ENCODE measurements around the gene GOLGA3.
"Not testable (repeated sequence)": the region's sequence is repeated elsewhere in the genome, so short reads cannot be mapped to it uniquely, and the experiment has no call there.

Gene GOLGA3, protein sequence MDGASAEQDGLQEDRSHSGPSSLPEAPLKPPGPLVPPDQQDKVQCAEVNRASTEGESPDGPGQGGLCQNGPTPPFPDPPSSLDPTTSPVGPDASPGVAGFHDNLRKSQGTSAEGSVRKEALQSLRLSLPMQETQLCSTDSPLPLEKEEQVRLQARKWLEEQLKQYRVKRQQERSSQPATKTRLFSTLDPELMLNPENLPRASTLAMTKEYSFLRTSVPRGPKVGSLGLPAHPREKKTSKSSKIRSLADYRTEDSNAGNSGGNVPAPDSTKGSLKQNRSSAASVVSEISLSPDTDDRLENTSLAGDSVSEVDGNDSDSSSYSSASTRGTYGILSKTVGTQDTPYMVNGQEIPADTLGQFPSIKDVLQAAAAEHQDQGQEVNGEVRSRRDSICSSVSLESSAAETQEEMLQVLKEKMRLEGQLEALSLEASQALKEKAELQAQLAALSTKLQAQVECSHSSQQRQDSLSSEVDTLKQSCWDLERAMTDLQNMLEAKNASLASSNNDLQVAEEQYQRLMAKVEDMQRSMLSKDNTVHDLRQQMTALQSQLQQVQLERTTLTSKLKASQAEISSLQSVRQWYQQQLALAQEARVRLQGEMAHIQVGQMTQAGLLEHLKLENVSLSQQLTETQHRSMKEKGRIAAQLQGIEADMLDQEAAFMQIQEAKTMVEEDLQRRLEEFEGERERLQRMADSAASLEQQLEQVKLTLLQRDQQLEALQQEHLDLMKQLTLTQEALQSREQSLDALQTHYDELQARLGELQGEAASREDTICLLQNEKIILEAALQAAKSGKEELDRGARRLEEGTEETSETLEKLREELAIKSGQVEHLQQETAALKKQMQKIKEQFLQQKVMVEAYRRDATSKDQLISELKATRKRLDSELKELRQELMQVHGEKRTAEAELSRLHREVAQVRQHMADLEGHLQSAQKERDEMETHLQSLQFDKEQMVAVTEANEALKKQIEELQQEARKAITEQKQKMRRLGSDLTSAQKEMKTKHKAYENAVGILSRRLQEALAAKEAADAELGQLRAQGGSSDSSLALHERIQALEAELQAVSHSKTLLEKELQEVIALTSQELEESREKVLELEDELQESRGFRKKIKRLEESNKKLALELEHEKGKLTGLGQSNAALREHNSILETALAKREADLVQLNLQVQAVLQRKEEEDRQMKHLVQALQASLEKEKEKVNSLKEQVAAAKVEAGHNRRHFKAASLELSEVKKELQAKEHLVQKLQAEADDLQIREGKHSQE (N-terminal part only)

GRCh38 chr12:132828706-132829534 is at the start of gene GOLGA3:
Gene GOLGA3 (minus strand): TSS chr12:132828869. CDS start chr12:132822128, 6,741 bp downstream.
- DNase-seq (ENCODE audit: low read depth), result peak; percentile 93

DNA sequence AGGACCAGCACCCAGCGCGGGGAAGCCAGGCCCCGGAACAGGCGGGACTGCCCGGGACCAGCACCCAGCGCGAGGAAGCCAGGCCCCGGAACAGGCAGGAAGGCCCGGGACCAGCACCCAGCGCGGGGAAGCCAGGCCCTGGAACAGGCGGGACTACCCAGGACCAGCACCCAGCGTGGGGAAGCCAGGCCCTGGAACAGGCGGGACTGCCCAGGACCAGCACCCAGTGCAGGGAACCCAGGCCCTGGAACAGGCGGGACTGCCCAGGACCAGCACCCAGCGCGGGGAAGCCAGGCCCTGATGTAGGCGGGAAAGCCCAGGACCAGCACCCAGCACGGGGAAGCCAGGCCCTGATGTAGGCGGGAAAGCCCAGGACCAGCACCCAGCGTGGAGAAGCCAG is 46.0 kb upstream of the GOLGA3 start:
- DNase-seq (ENCODE audit: low read depth), result not testable (repeated sequence)

DNA sequence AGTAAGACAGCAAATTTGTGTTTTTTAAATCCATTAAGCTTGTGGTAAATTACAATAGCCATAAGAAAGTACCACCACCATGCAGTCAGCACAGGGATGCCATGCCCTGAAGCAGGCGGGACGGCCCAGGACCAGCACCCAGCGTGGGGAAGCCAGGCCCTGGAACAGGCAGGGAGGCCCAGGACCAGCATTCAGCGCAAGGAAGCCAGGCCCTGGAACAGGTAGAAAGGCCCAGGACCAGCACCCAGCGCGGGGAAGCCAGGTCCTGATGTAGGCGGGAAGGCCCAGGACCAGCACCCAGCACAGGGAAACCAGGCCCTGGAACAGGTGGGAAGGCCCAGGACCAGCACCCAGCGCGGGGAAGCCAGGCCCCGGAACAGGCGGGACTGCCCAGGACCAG is 45.5 kb upstream of the GOLGA3 start:
- no peak for DNase-seq (ENCODE audit: low read depth)

DNA sequence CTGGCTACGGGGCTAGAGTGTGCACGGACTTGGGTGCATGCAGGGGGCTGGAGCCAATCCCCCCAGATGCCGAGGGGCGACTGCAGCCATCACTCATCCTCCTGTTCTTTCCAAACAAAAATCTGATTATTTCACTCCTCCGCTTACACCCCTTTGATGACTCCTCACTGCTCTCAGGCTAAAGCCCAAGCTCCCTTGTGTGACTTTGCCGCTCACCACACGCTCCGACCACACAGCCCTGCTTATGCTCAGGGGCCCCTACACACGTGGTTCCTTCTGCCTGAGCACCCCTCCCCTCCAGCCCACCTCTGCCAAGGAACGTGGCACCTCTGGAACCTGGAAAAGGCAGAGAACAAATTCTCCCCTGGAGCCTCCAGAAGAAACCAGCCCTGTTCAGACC is 45.1 kb upstream of the GOLGA3 start:
- no peak for DNase-seq (ENCODE audit: low read depth)

DNA sequence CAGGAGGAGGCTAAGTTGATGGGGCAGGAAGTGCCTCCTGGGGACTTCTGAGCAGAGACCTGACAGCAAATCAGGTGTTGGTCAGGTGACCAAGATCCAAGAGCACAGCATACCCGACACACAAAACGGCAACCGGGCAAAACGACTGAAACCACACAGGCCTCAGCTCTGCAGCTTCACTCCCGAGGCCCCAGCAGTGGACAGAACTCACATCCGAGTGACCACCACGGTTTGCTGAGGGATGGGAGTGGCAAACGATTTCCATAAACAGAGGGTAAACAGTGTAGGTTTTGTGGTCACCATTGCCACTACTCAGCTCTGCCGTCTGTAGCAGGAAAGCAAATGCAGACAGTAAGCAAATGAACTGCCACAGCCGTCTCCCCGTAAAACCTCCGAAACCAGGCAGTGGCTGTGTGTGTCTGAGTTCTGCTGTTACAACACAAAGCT is 44.3 kb upstream of the GOLGA3 start:
- DNase-seq (ENCODE audit: low read depth), result no peak

GRCh38 chr12:132872073-132872855 is 43.6 kb upstream of the GOLGA3 start:
- no peak for DNase-seq (ENCODE audit: low read depth)

GRCh38 chr12:132869551-132869950 is 40.9 kb upstream of the GOLGA3 start:
- DNase-seq (ENCODE audit: low read depth), result no peak

DNA sequence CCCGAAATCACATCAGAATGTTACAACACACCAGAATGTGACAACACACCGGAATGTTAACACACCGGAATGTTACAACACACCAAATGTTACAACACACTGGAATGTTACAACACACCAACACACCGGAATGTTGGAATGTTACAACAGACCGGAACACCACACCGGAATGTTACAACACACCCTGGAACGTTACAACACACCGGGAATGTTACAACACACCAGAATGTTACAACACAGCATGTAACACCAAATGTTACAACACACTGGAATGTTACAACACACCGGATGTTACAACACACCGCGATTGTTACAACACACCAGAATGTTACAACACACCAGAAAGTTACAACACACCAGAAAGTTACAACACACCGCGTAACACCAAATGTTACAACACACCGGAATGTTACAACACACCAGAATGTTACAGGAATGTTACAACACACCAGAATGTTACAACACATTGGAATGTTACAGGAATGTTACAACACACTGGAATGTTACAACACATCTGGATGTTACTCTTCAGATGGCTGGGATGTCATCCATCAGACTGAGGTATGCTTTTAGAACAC is 37.7 kb upstream of the GOLGA3 start:
- peak; percentile 61 for DNase-seq (ENCODE audit: low read depth)

DNA sequence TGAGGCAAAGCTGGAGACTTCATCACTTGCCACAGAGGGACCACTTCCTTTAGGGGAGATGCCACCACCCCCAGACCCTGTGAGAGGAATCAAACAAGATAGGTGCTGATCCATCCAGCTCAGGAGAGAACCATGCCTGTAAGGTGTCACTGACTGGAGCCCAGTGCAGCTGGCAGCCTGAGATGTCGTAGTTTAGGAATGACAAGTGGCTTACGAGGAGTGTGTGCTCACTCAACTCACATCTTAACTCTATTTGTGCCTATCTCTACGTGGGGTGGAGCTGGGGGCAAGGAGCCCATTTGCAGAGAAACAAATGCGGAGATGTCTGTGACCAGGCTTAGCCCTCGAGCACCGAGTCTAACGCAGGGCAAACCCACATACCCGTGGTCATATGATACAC is 32.9 kb upstream of the GOLGA3 start:
- DNase-seq (ENCODE audit: low read depth), result no peak

DNA sequence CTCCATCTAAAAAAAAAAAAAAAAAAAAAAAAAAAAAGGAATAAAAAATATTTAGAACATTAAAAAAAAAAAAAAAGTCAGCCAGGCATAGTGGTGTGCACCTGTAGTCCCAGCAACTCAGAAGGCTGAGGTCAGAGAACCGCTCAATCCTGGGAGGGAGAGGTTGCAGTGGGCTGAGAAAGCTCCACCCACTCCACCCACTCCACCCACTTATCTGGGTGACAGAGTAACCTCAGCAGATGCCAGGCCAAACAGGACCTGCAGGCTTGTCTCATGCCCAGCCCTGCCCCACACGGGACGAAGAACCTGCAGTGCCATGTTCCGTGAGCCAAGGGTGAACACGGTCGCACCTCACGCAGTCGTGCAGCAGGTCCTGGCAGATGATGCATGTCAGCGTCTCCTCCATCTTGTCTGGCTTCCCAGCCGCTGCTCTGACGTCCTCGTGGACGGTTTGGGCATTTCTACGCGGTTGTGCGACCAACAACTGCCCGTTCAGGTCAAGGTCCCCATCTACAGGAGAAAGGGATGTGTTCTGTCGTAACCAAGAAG is 30.1 kb upstream of the GOLGA3 start:
- no peak for DNase-seq (ENCODE audit: low read depth)

- DNase-seq (ENCODE audit: low read depth), result not testable (repeated sequence)
These were observed 28.4 kb upstream of the GOLGA3 start for GRCh38 chr12:132857019-132857418.

GRCh38 chr12:132856581-132856980 is 27.9 kb upstream of the GOLGA3 start:
- no peak for DNase-seq (ENCODE audit: low read depth)

GRCh38 chr12:132855211-132855610 is 26.5 kb upstream of the GOLGA3 start:
- not testable (repeated sequence) for DNase-seq (ENCODE audit: low read depth)

DNA sequence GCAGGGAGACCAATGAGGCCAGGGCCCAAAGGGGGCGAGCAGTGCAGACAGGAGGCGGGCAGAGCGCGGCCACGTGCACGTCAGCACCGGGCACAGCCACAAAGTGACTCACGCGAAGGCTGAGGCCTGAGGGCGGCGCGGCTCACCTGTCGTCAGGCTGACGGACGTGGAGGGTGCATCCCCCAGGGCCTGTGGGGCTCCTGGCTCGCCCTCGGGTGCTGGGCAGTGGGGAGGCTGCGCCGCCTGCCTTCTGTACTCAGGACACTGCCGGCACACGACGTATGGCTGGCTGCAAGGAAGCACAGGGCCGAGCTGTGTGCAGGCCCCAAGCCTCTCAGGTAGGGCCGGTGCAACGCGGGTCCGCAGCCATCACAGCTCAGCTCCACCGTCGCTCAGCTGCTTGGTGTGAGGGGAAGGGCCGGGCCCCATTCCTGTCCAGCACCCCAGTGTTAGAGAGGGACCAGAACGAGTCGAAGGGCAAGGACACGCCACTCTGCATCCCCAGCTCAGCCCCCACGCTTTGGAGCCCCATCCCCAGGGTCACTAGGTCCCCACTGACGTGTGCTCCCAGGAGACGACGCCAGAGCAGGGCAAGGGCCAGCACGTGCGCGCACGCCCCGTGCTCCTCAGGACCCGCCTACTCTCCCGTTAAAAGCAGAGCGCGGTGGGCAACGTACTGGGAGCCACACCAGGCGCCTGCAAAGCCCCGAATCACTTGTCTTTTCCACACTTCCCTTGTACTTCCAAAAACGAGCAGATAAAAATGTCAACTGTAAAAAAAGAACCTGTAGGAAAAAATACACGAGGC is 24.8 kb upstream of the GOLGA3 start:
- no peak for DNase-seq (ENCODE audit: low read depth)

DNA sequence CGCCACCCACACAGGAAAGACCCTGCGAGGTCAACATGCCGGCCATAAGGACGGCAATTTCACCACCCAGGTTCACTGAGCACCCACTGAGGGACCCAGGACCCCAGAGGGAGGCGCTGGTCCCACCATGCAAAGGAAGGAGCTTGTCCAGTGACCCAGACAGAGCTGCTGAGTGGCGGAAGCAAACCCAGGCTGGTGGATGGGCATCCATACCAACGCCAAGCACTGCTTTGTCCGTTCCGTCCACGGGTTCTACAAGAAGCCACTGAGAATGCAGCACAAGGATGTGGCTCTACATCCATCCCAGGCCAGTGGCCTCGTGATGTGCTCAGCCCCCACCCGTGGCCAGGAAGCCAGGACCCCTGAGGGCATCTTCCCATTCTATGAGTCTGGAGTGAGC is 23.8 kb upstream of the GOLGA3 start:
- DNase-seq (ENCODE audit: low read depth), result no peak

DNA sequence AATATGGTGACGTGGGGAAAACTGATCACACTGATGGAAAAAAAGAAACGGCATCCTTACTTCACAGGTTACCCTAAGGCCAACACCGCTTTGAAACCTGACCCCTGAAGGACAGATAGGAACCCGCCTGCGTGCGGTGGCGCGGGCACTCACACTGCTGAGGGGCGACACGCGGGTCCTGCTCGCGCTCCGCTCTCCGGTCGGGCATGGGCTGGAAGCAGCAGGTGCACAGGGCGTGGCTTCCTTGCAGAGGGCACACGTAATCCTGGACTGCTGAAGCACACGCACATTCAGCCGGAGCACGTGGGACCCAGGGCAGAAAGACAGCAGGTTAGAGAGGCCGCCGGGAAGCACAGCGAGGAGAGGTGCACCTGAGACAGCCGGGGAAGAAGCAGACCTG is 22.8 kb upstream of the GOLGA3 start:
- no peak for DNase-seq (ENCODE audit: low read depth)

DNA sequence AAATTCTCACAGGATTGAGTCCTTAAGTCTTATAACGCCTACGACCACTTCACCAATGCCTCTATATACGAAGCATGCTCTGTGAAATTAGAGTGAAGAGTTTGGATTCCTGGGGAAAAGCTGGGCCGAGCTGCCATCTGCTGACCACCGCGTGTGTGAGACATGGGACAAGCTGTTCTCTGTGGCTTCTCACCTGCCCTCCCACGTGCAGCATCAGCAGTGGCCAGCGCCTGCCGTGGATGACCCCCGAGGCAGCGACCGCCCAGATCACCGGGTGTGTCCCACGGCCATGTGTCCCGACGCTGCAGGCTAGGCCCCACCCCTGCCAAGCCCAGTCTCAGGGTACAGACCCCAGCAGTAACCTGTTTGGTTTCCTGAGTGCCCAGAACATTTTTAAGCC is 21.6 kb upstream of the GOLGA3 start:
- DNase-seq (ENCODE audit: low read depth), result no peak

DNA sequence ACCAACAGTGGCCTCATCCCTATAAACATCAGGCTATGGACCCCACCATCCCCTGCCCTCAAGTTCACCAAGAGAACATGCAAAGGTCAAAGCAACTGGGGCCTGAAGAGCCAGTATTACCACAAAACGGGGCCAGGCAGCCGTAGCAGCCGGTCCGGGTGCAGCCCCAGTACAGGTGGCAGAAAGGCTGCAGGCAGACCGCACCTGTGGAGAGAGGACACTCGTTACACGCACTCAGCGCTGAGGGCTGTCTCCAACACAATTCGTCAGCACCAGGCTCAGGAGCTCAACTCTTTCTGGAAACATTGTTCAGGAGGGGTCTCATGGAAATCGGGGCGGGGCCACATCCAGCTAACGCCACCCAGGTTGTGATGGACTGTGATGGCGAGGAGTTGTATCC is 19.9 kb upstream of the GOLGA3 start:
- DNase-seq (ENCODE audit: low read depth), result no peak

Data from EH (cell line).